Activated naive CD4-positive, alpha-beta T cell treated with anti-CD3 and anti-CD28 coated beads, Interleukin-2, amount 50 U/mL, for 16 hours (primary cell): ENCODE measurements around the gene HIVEP3.

ENCODE experiments used
- DNase-seq: peaks from one replicate; pipeline ENCODE4 v3.0.0-alpha.2; 2020

HIVEP3 gene

DNA sequence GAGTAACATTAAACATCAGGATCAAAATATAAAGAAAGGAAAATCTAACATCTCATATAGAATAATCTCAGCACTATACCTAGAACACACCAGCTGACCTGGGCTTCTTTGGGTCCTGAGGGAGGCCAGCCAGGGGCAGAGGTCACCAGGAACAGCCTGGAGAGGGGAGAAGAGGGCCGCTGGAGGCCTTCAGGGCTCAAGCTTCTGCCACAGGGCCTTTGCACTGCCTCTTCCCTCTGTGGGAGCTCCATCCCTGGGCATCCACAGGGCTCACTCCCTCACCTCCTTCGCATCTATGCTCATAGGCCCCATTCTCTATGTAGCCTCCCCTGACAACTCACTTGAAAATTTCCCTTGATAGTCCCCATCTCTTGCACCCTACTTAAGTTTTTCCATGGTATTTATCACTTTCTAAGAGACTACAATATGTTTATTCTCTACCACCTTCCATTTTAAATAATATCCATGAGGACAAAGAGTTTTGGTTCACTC is 73.9 kb downstream of the HIVEP3 start:
- DNase-seq: no peak

DNA sequence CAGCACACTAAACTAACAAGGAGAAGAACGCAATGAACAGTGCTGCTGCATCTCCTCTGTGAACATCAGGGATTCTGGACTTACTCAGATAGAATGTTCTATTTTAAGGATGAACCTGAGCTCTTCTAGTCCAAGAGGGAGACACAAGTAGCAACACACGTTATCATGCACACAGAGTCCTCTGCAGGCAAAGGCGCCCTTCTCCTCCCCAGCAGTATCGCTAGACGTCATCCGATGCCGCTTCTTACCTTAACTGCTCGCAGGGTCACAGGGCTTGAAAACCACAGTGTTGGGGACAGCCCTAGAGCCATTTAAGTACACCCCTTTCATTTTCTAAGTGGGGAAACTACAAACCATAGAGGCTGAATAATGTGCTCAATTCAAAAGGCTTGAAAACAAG is 74.5 kb downstream of the HIVEP3 start:
- no peak for DNase-seq

DNA sequence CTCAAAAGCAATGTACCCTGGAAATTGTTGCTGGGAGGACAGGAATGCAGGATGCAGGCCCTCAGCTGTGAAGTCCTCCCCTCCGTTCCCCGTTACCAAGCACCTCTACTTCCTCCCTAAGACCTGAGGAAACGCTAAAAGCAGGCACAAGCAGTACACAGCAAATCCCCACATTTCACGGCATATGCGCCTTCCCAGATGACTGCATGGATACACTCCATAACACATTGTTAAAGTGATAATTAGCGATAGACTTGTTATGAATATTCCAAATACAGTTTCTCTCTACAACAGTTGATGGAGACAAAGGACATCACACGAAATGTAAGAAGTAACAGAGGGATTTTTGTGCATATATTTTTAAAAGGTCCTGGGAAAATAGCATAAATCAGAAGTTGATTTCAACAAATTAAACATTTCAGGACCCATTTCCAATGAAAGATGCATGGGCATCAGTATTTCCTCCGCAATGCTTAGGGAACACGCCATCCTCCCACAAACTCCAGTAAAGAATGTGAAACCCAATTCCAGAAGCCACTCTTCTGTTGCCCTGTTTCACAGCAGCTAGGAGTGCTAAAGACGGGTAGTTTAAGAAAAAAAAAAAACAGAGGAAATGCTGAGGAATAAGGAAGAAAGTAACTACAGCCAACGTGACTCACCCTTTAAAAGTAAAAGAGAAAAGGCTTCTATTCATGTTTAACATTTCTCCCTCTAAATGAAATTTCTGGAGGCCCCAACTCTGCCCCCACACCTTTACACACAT is 75.5 kb downstream of the HIVEP3 start:
- DNase-seq: no peak

DNA sequence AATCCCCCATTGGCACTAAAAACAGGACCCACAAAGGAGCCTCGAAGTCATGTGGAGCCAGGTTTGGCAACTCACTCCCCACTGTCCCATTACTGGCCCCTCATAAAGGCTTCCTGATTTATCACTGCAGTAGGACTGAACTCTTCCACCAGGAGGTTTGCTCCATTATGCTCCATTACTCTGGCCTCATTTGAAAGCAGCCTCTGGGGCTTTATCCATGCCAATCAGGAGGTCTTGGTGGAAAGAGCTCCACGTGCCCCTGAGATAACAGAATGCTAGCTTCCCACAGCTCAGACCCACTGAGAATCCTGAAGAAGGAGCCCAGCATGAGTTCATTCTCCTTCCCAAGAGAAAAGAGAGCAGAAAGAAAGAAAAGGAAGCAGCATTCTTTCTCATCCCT is 76.4 kb downstream of the HIVEP3 start:
- no peak for DNase-seq

DNA sequence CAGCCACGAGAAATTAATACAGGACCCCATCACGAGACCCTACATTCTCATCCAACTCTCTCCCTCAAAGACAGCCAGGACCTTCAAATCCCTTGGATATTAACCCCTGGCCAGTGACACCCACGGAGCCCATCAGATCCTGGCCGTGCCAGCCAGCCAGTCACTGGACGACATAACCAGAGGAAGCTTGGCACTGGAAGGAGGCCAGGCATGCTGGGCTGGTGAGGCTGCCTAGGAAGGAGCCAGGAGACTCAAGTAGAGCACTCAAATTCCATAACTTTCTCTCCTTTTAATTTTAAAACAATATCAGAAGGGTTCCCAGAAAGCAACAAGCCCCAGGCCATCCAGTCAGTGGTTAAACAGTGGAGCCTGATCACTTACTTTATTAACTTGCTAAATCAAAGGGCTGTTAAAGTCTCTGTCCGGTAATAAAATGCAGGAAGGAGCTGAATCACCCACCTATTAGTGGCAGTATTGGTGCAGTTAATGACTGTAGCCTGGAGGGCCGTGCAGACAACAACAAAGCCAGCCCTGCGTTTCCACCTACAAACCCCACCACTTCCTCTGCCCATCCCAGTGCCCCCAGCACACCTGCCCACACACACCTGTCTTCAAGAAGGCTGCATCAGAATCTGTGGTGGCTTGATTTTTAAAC is 78.0 kb downstream of the HIVEP3 start:
- DNase-seq: no peak

DNA sequence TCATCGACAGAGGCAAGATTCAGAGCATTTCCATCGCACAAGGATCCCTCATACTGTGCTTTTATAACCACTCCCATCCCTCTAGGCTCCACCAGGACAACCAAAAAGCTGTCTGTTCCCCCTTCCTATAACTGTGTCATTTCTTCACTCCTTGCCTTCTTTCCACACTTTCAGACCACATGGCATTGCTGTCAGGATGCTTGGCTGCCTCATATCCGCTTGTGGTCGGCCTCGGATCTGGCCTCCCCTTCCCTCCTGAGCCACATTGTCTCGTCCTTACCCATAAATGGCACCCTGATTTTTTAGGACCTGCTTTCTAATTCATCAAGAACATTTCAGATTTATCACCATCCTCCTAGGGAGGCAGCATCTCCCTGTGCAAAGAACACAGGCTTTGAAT is 80.5 kb downstream of the HIVEP3 start:
- no peak for DNase-seq

DNA sequence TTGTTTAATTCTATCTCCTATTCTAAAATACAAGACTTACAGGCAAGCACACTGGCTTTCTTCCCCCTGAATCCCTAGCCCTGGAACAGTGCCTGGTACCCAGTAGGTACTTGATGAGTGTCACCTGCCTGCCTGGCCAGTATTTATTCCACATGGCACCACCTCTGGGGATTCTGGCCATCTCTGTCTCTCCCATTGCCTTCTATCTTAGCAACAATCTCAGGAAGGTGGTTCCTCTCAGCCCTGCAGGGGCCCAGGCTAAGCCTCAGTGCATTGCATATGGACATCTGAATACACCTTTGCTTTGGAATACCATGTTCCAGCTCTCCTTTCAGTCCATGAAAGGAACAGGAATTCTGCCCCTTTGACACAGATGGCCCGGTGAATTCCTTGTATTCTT is 81.0 kb downstream of the HIVEP3 start:
- DNase-seq: no peak

DNA sequence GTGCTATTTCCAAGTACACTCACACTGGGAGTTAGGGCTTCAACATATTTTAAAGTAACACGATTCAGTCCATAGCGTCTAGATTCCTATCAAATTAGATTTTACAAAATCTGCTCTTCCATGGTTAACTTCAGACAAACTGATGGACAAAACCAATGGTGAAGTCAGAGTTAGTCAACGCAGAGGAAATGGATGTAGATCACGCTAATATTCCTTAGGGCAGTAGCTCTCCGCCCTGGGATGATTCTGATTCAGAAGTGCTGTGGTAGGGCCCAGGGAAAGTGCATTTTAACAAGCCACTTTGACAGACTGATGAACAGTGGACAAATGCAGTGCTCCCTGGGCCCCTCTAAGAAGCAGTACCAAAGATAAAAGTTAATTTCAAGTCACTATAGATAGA is 83.2 kb downstream of the HIVEP3 start:
- no peak for DNase-seq

DNA sequence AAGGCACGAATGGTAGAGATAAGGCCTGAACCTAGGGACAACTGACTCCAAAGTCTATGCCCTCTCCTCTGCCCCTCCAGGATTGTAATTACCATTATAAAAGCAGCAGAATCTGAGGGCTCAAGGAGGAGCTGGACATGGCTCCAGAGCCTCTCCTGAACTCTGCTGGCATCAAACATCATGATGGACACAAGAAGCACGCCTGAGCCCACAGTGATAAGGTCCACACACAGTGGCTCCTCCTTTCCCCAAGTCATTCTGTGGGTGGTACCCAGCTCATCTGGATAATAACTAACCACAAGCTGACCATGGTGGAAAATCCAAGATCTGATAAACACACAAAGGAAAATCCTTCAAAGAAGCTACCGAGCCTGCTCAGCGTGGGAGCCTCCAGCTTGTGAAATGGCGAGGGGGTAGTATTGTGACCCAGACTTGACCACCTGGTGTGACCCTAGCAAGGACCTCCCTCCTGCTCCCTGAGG is 85.2 kb downstream of the HIVEP3 start:
- no peak for DNase-seq

DNA sequence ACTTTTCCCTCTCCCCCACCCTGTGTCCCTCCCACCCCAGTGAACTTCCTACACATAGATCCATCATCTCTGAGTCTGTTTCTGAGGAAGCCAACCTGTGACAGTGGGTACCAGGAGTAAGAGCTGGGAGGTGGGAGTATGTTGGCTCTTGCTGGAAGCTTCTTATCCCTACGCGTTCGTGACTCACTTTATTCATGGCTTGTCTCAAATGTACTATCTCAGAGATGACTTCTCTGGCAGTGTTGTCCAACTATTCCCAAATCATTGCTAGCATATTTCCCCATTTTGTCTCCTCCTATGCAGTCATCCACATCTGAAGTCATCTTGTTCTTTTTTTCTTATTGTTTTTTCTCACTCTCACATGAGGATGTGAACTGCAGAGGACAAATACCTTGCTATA is 88.0 kb downstream of the HIVEP3 start:
- DNase-seq: no peak

DNA sequence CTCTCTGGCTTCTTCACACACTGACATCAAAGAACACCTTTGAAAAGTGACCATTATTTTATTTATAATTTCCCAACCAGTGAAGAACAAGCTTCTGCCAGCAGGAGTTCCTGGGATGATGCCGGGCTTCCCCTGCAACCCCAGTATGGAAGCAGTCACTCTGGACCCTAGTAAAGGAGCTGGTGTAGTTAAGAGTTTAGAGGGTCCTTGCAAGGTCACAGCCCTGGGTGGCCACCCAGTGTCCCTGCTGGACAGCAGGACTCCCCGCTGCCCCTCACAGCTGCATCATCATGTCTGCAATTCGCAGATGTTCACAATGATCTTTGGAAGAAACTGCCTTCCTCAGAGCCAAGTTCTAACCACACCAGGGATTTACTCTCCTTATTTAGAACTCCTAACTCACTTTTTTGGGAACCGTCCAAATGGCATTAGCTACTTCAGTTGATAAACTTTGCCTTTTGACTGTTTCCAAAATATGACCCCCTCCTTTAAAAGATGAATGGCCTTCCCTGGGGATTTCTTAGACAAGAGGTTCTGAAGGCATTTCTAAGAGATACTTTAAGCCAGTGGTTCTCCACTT is 90.6 kb downstream of the HIVEP3 start:
- no peak for DNase-seq

DNA sequence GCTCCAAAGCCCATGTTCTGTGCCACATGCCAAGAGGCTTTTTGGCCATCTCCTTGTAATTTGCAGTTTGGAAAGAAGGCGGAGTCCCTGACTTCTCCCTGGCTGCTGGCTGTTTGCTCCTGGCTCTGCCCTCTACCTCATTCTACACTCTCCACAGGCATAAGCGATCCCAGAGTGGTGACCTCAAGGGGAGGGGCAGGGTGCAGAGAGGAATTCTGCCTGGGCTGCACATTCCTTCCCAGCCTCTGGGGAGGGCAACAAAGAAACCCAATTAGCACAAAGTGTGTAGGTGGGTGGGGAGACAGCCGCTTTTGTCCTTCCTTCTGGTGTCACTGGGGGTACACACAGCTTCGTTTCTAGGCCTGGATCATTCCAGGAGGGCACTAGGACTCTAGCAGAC is 95.3 kb downstream of the HIVEP3 start:
- no peak for DNase-seq

DNA sequence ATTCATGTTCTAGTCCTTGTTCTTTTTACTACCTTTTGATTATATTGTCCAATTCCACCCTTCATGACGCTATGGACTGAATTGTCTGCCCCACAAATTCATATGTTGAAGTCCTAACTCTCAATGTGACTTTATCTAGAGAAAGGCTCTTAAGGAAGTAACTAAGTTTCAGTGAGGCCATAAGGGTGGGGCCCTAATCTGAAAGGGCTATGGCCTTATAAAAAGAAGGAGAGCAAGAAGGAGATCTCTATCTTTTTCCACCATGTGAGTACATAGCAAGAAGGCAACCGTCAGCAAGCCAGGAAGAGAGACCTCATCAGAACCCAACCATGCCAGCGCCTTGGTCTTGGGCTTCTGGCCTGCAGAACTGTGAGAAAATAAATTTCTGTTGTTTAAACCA is 95.9 kb downstream of the HIVEP3 start:
- no peak for DNase-seq

DNA sequence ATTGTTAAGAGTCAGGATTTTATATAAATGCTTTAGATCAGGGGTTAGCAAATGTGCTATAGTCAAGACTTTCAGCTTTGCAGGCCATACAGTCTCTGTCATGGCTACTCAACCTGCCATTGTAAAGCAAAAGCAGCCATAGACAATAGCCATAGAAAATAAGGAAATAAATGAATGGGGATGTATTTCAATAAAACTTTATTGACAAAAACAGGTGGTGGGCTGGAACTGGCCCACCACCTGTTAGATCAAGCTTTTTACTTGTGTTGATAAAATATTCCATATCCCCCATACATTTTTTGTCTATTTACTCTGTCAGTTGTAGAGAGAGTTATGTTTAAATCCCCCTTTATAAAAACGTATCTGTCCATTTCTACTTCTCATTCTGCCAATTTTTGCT is 98.9 kb downstream of the HIVEP3 start:
- no peak for DNase-seq

DNA sequence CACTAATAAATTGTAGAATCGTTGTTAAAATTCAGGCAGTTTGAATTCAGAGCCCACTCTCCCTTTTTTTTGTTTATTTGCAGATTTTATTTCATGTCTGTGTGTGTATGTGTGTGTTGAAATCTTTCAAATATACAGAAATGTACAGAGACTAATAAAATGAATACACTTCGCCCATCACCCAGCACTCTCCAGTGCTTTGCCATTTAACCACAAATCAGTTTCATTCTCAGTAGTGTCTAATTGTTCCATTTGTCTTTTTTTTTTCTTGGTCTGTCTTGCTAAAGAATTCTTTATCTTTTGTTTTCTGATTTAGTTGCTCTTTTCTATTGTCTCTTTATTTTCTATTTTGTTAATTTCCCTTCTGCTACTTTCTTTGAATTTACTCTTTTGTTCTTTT is 99.7 kb downstream of the HIVEP3 start:
- no peak for DNase-seq

DNA sequence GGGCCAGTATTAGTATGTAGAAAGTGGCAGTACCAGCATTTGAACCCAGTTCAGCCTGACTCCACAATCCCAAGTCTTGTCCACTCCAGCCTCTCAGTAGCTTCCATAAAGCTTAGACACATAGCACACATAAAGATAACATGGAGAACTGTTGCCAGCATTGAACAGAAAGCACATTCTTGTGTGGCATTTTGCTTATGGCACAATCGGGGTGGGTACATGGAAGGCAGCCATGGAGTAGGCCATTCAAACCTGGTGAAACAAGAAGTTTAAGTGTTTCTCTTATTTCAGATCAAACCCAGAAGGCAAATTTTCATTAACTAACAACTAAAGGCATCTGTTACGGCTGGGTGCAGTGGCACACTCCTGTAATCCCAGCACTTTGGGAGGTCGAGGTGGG is 102.7 kb downstream of the HIVEP3 start:
- DNase-seq: no peak

DNA sequence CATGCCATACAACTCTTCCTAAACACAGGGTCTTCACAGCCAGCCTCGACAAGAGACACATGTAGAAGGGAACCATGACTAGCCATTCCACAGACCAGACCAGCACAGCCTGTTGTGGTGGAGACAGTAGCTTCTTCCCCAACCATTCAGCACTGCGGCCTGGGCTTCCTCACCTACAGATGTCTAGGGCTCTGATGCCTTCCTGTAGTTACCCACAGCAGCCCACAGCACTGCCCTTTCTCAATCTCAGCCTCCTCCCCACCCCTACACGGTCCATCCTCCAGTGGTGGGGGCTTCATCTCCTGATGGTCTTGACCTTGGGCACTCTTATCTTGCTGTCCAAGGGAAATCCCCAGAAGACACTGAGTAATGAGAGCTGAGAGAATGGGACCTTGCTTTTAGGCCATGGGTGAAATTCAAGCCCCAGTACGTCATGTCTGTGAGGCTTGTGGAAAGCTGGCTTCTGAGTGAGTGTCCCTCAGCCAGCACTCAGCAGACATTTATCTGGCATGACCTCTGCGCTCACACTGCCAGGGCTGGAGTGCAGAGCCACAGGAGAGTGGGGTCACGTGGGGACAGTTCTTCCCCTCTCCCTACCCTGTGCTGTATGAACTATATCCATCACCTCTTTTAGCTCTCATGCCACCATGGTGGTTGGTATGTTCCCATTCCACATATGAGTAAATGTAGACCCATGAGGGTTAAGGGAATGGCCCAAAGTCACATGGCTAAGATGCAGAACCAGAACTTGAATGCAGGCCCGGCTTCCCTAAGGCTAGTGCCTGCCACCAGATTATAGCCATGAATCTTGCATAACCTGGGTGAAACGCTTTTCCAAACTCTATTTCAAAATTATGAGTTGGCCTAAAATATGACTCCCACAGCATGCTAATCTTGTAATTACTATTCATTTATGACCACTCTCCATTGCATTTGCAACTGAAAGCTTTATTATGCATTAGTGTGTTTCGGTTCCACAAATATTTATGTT is 104.7 kb downstream of the HIVEP3 start:
- no peak for DNase-seq

DNA sequence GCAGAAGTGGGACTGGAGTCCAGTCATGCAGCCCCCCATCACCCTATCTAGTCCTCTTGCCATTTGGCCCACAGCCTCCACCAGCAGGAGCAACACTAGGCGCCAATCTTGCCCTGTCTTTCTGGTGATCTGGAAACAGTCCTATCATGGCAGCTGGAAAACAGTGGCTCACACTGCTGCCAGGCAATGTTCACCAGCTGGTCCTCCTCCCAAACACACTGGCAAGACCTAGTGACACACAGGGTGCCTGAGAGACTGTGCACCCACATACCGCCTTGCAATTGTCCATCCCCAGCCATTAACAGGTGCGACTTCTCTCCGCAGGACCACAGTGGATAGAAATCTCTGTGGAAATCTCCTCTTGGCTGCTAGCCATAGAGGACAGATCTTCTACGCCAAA is 105.5 kb downstream of the HIVEP3 start:
- no peak for DNase-seq

DNA sequence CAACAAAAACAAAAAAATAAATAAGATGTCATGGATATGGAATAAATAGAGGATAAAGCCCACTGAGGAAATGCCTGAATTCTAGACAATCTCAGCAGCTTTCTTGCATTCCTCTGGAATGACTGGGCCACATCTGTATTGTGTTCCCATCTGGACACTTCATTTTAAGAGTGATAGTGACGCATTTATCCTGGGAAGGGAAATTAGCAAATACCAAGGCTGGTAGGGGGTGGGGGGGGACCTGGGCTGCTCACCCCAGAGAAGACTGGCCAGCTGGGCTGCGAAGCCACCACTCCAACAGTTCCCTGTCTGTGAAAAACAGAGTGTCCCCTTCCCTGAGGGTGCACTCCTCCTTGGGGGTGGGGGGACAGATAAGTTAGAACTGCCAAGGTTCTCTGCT is 106.3 kb downstream of the HIVEP3 start:
- DNase-seq: no peak

DNA sequence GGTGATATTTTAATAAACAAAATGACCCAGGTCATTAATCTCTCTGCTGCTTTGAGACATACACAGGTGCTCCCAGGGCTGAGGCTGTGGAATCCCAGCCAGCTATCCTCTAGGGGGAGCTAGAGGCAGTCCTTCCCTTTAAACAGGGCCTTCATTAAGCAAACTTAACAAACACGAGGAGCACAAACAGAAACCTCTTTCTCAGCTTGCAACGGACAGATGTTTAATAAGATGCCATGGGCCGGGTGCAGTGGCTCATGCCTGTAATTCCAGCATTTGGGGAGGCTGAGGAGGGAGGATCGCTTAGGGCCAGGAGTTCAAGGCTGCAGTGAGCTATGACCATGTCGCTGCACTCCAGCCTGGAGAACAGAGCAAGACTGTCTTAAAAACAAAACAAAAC is 106.7 kb downstream of the HIVEP3 start:
- DNase-seq: peak; percentile 47

DNA sequence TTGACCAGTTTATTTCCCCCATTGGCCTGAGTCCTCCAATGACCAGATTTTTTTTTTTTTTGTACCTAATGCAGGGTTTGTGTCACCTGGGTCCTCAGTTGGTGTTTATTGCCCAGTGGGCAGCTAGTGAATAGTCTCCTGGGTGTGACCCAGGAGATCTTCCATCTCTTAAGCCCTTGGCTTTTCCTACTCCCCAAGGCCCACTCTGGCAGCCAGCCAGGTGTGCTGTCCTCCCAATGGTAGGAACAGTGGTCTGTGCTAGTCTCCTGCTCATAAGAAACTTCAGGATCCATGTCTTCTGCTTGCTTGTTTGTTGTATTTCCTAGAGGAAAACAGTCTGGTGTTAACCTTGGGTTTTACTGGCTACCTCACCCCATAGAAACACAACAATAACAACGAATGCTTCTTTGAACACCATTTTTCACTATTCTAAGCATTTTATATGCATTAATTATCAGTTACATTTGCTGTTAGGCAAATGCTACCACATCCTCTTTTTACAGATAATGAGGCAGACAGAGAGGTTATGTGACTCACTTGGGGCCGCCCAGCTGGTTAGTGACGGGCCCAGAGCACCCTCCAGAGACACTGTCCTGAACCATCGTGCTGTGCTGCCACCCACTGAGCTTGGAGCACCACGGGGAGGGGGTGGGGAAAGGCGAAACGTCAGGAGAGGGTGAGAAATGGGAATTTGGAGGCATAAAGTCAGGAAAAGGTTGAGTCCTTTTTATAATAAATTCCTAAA is 107.5 kb downstream of the HIVEP3 start:
- DNase-seq: peak; percentile 55

DNA sequence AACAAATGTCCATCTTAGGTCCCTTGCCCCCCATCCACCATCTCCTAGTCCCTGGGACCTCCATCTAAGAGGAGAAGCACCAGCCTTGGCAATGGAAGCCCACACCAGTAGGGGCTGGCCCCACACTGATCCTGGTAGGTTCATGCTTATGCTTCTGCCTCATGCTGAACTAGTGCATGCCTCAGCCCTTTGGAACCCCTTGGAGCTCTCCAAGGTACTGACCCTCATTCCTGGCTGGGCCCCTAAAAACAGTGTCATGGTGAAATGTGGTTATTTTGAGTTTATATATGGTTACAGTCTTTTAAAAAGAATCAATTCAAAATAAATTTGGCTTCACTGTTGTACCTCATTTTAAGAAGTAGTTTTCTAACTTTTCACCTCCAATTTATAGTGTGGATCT is 108.3 kb downstream of the HIVEP3 start:
- DNase-seq: no peak
